Activated CD8-positive, alpha-beta memory T cell treated with anti-CD3 and anti-CD28 coated beads for 48 hours (primary cell): Measurements from ENCODE around the gene PPP1R37.

Source experiments
- DNase-seq, 3 experiments: peaks; one replicate each; pipeline ENCODE4 v3.0.0-alpha.2; 2020; ENCODE audit warnings: low read depth in 2 of 3, low spot score in 2 of 3

Gene PPP1R37

GRCh38 chr19:45164577-45165335, 71.8 kb downstream of the PPP1R37 start:
- no peak for DNase-seq

GRCh38 chr19:45166723-45167252, 73.8 kb downstream of the PPP1R37 start:
- no peak for DNase-seq

GRCh38 chr19:45168767-45169351, 75.9 kb downstream of the PPP1R37 start:
- DNase-seq: no peak

- no peak for DNase-seq
Observed at GRCh38 chr19:45169602-45170001, 76.6 kb downstream of the PPP1R37 start.

GRCh38 chr19:45170146-45171106, 77.4 kb downstream of the PPP1R37 start:
- DNase-seq: no peak

GRCh38 chr19:45171211-45171623, 78.2 kb downstream of the PPP1R37 start:
- DNase-seq: no peak

- DNase-seq: no peak
Observed at GRCh38 chr19:45172173-45172572, 79.2 kb downstream of the PPP1R37 start.

GRCh38 chr19:45172611-45173208, 79.7 kb downstream of the PPP1R37 start:
- no peak for DNase-seq

- DNase-seq: no peak
Observed at GRCh38 chr19:45173816-45174215, 80.8 kb downstream of the PPP1R37 start.

GRCh38 chr19:45175515-45176345, 82.8 kb downstream of the PPP1R37 start:
- DNase-seq: no peak

- DNase-seq: no peak
Observed at GRCh38 chr19:45177817-45178261, 84.9 kb downstream of the PPP1R37 start, which contains the start of gene TRAPPC6A. Gene TRAPPC6A (minus strand): TSS chr19:45178237. CDS start chr19:45178218, 19 bp downstream.

GRCh38 chr19:45178262-45179071, 85.5 kb downstream of the PPP1R37 start, which contains the start of gene BLOC1S3:
Gene BLOC1S3 (plus strand): TSS chr19:45178784. CDS start chr19:45179297, 513 bp downstream.
- peak; percentile 92 to 99 (median 96) for DNase-seq

- DNase-seq: no peak
Observed at GRCh38 chr19:45179072-45179891, 86.3 kb downstream of the PPP1R37 start.

- no peak for DNase-seq
Observed at GRCh38 chr19:45179892-45180370, 87.0 kb downstream of the PPP1R37 start.

- DNase-seq: no peak
Observed at GRCh38 chr19:45180936-45181335, 88.0 kb downstream of the PPP1R37 start.

GRCh38 chr19:45182758-45183157, 89.8 kb downstream of the PPP1R37 start:
- no peak for DNase-seq

GRCh38 chr19:45184115-45184514, 91.1 kb downstream of the PPP1R37 start:
- no peak for DNase-seq
